RPMI7951 (cell line): ENCODE results near the gene PPEF2. TPM values are rescaled to one million over a fixed set of nuclear protein-coding genes. Genes with fewer than 3 reads are reported as not detected.

Experiments
- DNase-seq: peaks from one replicate; pipeline ENCODE4 v3.0.0-alpha.2; 2012; ENCODE audit warnings: low read depth
- total RNA-seq: library from RNA; depleted of rRNA; stranded (reverse); fragments of >200 nt; shearing (Covaris generic); gene quantifications from 2 replicates; pipeline ENCODE4 v1.2.3, GENCODE V29; 2014

The PPEF2 gene
- total RNA-seq, 1 experiment from 2014 or later = not detected

GRCh38 chr4:75895744-75896314 is 6.4 kb downstream of the PPEF2 start:
- peak; percentile 20 for DNase-seq

- DNase-seq = no peak
These were observed 9.7 kb downstream of the PPEF2 start for GRCh38 chr4:75892508-75892907.

- no peak for DNase-seq
These were observed 10.6 kb downstream of the PPEF2 start for GRCh38 chr4:75891611-75892010.

- no peak for DNase-seq
These were observed 12.6 kb downstream of the PPEF2 start for GRCh38 chr4:75889537-75890199.

- no peak for DNase-seq
These were observed 16.1 kb downstream of the PPEF2 start for GRCh38 chr4:75886104-75886503.

- no peak for DNase-seq
These were observed 20.8 kb downstream of the PPEF2 start for GRCh38 chr4:75881476-75881875.

DNA sequence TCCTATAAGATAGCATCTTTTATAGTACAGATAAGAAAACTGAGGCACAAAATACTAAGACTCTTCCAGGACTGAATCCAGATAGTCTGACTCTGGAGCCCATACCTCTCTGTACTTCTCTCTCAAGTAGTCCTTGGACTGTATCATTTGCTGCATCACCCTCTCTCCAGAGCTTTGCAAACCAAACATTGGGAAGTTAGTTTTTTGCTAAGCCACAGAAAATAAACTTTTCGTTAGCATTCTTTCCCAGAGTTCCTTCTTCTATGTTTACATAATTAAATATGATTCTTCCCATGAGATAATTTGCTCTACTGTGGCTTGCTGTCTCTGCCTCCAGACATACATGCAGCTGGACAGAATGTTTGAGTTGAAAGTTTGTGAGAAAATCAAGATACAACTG is 22.0 kb downstream of the PPEF2 start:
- no peak for DNase-seq

- DNase-seq = no peak
These were observed 24.0 kb downstream of the PPEF2 start for GRCh38 chr4:75878246-75878756.

DNA sequence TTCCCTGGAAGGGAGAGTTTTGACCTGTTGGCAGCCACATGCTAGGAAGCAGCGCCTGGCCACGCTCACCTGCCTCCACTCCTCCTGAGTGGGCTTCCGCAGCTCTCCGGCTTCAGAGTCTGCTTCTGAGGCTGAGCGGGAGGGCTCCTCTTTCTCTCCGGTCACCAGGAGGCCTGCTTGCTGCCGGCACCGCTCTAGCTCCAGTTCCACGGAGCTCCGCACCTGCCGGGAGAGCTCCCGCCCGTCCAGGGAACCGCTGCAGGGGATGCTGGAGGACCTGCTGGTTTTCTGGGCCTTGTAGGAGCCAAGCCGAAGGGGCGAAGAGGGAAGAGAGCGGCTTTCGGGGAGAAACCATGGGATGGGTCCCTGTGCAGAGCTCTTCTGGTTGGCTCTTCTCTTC is 26.0 kb downstream of the PPEF2 start:
- DNase-seq = no peak

- no peak for DNase-seq
These were observed 33.2 kb downstream of the PPEF2 start for GRCh38 chr4:75869100-75869499.

DNA sequence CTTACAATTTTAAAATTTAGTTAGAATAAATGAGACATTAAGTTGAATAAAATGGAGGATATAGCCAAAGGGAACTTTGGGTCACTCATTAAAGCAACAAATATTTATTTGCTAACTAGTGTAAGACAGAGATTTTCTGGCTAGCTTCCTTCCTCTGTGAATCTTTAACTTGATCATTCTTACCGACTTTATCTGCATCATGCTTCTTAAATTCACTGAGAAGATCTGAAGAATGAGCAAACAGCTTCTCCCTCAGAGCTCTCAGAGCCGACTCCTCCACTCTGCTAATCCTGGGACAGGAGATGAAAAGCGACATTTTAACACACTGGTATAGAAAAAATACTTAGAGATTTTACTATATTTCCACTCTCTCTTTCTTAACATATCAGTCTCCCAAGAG is 35.1 kb downstream of the PPEF2 start:
- DNase-seq = no peak

DNA sequence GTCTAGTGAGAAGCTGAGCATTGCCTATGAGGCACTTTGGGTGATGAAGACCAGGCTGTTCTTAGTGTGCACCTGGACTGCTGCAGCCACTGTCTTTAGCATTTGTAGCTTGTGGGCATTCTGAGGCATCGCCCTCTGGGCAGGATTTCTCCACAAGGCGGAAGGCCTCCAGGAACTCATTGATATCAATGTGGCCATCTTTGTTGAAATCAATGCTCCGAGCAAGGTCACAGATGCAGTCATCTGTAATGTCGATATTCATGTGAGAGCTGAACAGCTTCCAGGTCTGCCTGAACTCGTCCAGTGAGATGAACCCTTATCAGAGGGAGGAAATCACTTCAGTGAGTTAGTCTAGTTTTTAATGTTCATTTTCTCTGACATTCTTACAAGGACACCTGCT is 41.6 kb downstream of the PPEF2 start:
- no peak for DNase-seq

DNA sequence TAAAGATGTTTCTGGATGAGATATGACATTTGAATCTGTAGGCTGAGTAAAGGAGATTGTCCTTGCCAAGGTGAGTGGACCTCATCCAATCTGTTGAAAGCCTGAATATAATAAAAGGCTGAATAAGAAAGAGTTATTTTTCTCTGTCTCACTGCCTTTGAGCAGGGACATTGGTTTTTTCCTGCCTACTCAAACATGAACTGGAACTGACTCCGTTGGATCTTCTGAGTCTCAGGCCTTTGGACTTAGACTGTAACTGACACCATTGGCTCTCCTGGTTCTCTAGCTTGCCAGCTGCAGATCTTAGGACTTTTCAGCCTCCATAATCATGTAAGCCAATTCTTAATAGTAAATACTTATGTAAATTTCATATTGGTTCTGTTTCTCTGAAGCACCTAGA is 43.5 kb downstream of the PPEF2 start:
- DNase-seq = no peak

- peak; percentile 19 for DNase-seq
These were observed 52.8 kb downstream of the PPEF2 start for GRCh38 chr4:75849461-75849860.

GRCh38 chr4:75848891-75849290 is 53.4 kb downstream of the PPEF2 start:
- peak; percentile 53 for DNase-seq

- peak; percentile 84 for DNase-seq
These were observed 54.0 kb downstream of the PPEF2 start for GRCh38 chr4:75848171-75848760.

- DNase-seq = no peak
These were observed 56.3 kb downstream of the PPEF2 start for GRCh38 chr4:75845992-75846391.

DNA sequence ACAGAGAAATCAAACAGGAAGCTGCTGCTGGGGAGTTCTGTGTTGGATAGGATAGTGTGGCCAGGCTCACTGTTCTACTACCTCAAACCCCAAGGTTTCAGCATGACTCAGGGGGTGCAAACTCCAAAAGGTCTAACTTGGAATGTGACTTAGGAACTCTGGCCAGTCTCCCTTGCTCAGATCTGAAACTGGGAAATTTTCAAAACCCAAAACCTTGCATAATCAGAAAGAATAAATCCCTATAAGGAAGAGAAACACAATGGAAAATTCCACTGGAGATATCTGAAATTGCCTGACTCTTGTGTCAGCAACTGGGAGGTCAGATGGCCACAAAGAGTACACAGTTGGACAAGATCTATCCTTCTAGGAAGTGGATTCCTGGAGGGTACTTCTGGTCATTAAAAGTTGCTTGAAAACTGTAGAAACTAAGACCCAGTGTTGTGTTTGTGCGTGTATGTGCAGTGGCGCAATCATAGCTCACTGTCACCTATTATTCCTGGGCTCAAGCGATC is 58.0 kb downstream of the PPEF2 start:
- DNase-seq = peak; percentile 79

DNA sequence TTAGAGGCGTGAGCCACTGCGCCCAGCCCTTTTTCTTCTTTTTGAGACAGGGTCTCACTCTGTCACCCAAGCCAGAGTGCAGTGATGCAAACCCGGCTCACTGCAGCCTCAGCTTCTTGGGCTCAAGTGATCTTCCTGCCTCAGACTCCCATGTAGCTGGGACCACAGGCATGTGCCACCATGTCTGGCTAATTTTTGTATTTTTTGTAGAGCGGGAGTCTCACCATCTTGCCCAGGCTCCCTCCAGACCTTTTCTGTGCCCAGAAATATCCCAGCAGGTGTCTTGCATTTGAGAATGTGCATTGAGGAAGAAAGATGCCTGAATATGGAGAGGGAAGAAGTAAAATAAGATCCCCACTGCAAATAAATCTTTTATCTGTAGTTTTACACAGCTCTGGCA is 58.7 kb downstream of the PPEF2 start:
- no peak for DNase-seq

- no peak for DNase-seq
These were observed 60.4 kb downstream of the PPEF2 start for GRCh38 chr4:75841641-75842520.

GRCh38 chr4:75834772-75835154 is 67.5 kb downstream of the PPEF2 start:
- DNase-seq = no peak
